ENCODE results near the gene CCN5. TPM values are rescaled to one million over a fixed set of nuclear protein-coding genes. Genes with fewer than 3 reads are reported as not detected.

CCN5 gene
- total and polyA plus RNA-seq, 2 of the 8 experiments (the other 6 are each of a cell fraction or from before 2014, with no cell fraction given): not detected

DNA sequence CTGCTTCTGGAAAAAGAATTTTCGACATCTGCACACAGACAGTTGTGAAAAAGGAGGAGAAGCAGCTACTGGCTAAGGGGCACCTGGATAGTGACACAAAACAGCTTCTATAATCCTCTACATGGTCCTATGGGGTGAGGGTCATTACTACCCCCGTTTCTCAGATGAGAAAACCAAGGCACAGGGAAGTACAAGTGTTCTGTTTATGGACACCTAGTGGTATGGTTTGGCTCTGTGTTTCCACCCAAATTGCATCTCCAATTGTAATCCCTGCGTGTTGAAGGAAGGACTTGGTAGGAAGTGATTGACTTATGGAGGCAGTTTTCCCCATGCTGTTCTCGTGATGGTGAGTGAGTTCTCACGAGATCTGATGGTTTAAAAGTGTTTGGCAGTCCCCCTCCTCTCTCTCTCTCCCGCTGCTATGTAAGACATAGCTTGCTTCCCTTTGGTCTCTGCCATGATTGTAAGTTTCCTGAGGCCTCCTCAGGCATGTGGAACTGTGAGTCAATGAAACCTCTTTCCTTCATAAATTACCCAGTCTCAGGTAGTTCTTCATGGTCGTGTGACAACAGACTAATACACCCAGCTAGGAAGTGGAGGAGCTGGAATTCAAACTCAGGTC lies 28.0 kb downstream of the CCN5 start:
- no peak overlapping the region for H3K27ac ChIP-seq (ENCODE audit: low read depth, low read length)
- H3K9ac ChIP-seq (replicated peaks in 1 of 4; ENCODE audit: extremely low read depth in 1 of 4, low read depth in 3 of 4, low read length in 3 of 4): no peak overlapping the region
- no peak overlapping the region for H2BK15ac ChIP-seq (ENCODE audit: low read length)
- ChIA-PET POLR2A (ENCODE audit: partially characterized antibody) (interaction anchor here (0.5 to 1.3 kb wide), 2 partner anchors 24 to 85 kb away, joined by 3 to 5 read pairs; no protein-coding TSS in a partner anchor), CTCF (ENCODE audit: partially characterized antibody) (interaction anchor here (0.7 to 15.1 kb wide), 8 partner anchors 9 to 133 kb away, joined by 3 to 256 read pairs (median 4); no protein-coding TSS in a partner anchor)
- no peak for DNase-seq (ENCODE audit: low read depth in 1 of 2, low spot score in 2 of 2)
- peaks cover 0 to 7% (median 3%) of the 10 kb centered on the region in 4 experiments; a peak in 4 of 7 replicates for H3K4me1 ChIP-seq (replicated peaks in 1 of 4; ENCODE audit: control insufficient read depth in 3 of 4, insufficient read depth in 4 of 4, low read length in 3 of 4)
- no peak overlapping the region for H3K56ac ChIP-seq (replicated peaks; ENCODE audit: insufficient read length, low read depth, low read length)
- H3K23ac ChIP-seq (ENCODE audit: insufficient read length): no peak overlapping the region
- no peaks in the 10 kb centered on the region for H3K36me3 ChIP-seq (ENCODE audit: control insufficient read depth in 2 of 4, insufficient read depth in 4 of 4, low read length in 3 of 4)
- H3K4me2 ChIP-seq (ENCODE audit: insufficient read depth in 1 of 2, low read depth in 2 of 2, low read length in 2 of 2): no peak overlapping the region
- no peaks in the 10 kb centered on the region for H3K79me2 ChIP-seq (ENCODE audit: control insufficient read depth in 1 of 2, insufficient read depth in 2 of 2, low read length in 2 of 2)
- H4K20me1 ChIP-seq (replicated peaks in 1 of 2; ENCODE audit: control insufficient read depth in 1 of 2, insufficient read depth in 2 of 2, low read length in 2 of 2): no peaks in the 10 kb centered on the region
- no peak overlapping the region for H4K5ac ChIP-seq (ENCODE audit: insufficient read length, low read depth, low read length)
- TF ChIP-seq SIN3A (conservative IDR thresholded peaks at IDR 0.05 in 1 of 2, IDR thresholded peaks at IDR 0.05 in 1 of 2; ENCODE audit: low read depth in 1 of 2, low read length in 2 of 2) (no peak), TEAD4 (IDR thresholded peaks at IDR 0.05; ENCODE audit: low read depth, low read length) (no peak), CREB1 (IDR thresholded peaks at IDR 0.05) (no peak), TAF1 (IDR thresholded peaks at IDR 0.05; ENCODE audit: low read depth, low read length) (no peak), FOSL1 (IDR thresholded peaks at IDR 0.05; ENCODE audit: insufficient read depth, low read depth, low read length) (no peak), CHD2 (IDR thresholded peaks at IDR 0.05; ENCODE audit: low read length) (no peak), RXRA (IDR thresholded peaks at IDR 0.05; ENCODE audit: insufficient read depth, low read depth, low read length) (no peak), KDM4A (IDR thresholded peaks at IDR 0.05; ENCODE audit: low read depth, low read length, severe bottlenecking) (no peak), ASH2L (IDR thresholded peaks at IDR 0.05; ENCODE audit: low read length) (no peak), RFX5 (IDR thresholded peaks at IDR 0.05; ENCODE audit: borderline replicate concordance, low read depth, low read length) (no peak), BCL11A (IDR thresholded peaks at IDR 0.05; ENCODE audit: low read depth in 2 of 2, low read length in 2 of 2) (no peak), BACH1 (IDR thresholded peaks at IDR 0.05; ENCODE audit: low read length) (no peak), SP2 (IDR thresholded peaks at IDR 0.05; ENCODE audit: low read length) (no peak)
- 85% methylated on average over 7 of the region's 7 CpGs; no CpG with 5 or more reads in 1 of the 2 experiments for WGBS, 2 experiments (ENCODE audit: extremely low coverage in 1 of 2, insufficient coverage in 1 of 2, insufficient read length in 1 of 2, insufficient replicate concordance in 2 of 2, low coverage in 1 of 2, low lambda C conversion rate in 2 of 2, missing lambda C conversion rate in 1 of 2)
- H3K27me3 ChIP-seq (replicated peaks in 1 of 4; ENCODE audit: control insufficient read depth in 3 of 4, extremely low read depth in 1 of 4, insufficient read depth in 3 of 4, low read length in 3 of 4): peaks cover 2 to 40% (median 26%) of the 10 kb centered on the region in 4 experiments
- H4K8ac ChIP-seq (ENCODE audit: extremely low read depth, insufficient read depth, low read length): no peak overlapping the region
- no peak for FAIRE-seq
- H3K14ac ChIP-seq (ENCODE audit: insufficient read length): no peak overlapping the region
- H2BK12ac ChIP-seq (ENCODE audit: low read depth, low read length): no peak overlapping the region
- no peak overlapping the region for H2AFZ ChIP-seq (ENCODE audit: low read length)
- no peak overlapping the region for H3K18ac ChIP-seq (ENCODE audit: extremely low read depth, low read length)
- H4K91ac ChIP-seq (replicated peaks; ENCODE audit: insufficient read length, low read length): no peak overlapping the region
- H3K79me1 ChIP-seq (ENCODE audit: low read depth, low read length): no peaks in the 10 kb centered on the region
- H3K4me3 ChIP-seq (ENCODE audit: extremely low read depth in 1 of 4, insufficient read depth in 2 of 4, low read depth in 3 of 4, low read length in 4 of 4): no peak overlapping the region
- H3K4ac ChIP-seq (replicated peaks; ENCODE audit: insufficient read length, low read depth, low read length): no peak overlapping the region
- H3K23me2 ChIP-seq (ENCODE audit: low read depth, low read length): peaks cover 11% of the 10 kb centered on the region; the same call in 1 of the 2 replicates
- H2BK120ac ChIP-seq (replicated peaks; ENCODE audit: low read depth, low read length): no peak overlapping the region
- H2BK20ac ChIP-seq (ENCODE audit: low read length): no peak overlapping the region
- H2AK5ac ChIP-seq (ENCODE audit: low read depth, low read length): no peak overlapping the region
- no peaks in the 10 kb centered on the region for H3K9me3 ChIP-seq (ENCODE audit: insufficient read depth in 2 of 2, low read depth in 1 of 2, low read length in 1 of 2)
- no peak overlapping the region for H2BK5ac ChIP-seq (ENCODE audit: low read depth, low read length)

Data from H1 (cell line).